Duodenal mucosa (tissue), 2 donors: Measurements from ENCODE around the gene DYNLT1.

Experiments used
- H3K27ac ChIP-seq: one replicate; pipeline ENCODE4 v1.7.0; 2013; ENCODE audit warnings: low read depth, low read length
- H3K27me3 ChIP-seq, 2 donors: one replicate each; pipeline ENCODE4 v1.7.0; 2013; ENCODE audit warnings: low read length in 2 of 2, control low read depth in 1 of 2; ENCODE audit not compliant: insufficient read depth in 2 of 2, control insufficient read depth in 1 of 2
- H3K36me3 ChIP-seq, 2 donors: one replicate each; pipeline ENCODE4 v1.7.0; 2013; ENCODE audit warnings: low read length in 2 of 2, control low read depth in 1 of 2; ENCODE audit not compliant: insufficient read depth in 2 of 2, control insufficient read depth in 1 of 2
- H3K4me1 ChIP-seq, 2 donors: one replicate each; pipeline ENCODE4 v1.7.0; 2013; ENCODE audit warnings: low read length in 2 of 2, control low read depth in 1 of 2; ENCODE audit not compliant: insufficient read depth in 2 of 2, control insufficient read depth in 1 of 2
- H3K4me3 ChIP-seq, 2 donors: one replicate each; pipeline ENCODE4 v1.7.0; 2013; ENCODE audit warnings: low read length in 2 of 2, low read depth in 1 of 2
- H3K9ac ChIP-seq, 2 donors: one replicate each; pipeline ENCODE4 v1.7.0; 2013; ENCODE audit warnings: low read length in 2 of 2, low read depth in 1 of 2
- H3K9me3 ChIP-seq, 2 donors: one replicate each; pipeline ENCODE4 v1.7.0; 2013; ENCODE audit warnings: low read length in 2 of 2, control low read depth in 1 of 2; ENCODE audit not compliant: control insufficient read depth in 1 of 2

Gene DYNLT1

GRCh38 chr6:158644231-158645063 is at the start of gene DYNLT1:
TSS of gene DYNLT1 (minus strand) at chr6:158644743. CDS start at chr6:158644708, 35 bp downstream.
- peak within 1 kb of the TSS; percentile 96 for H3K27ac ChIP-seq
- no peaks in the 10 kb centered on the region for H3K9me3 ChIP-seq
- peaks cover 4 to 13% of the 10 kb centered on the region in 2 donors for H3K36me3 ChIP-seq
- no peaks in the 10 kb centered on the region for H3K27me3 ChIP-seq
- H3K4me3 ChIP-seq: peak within 1 kb of the TSS; percentile 85 to 87
- peak within 1 kb of the TSS; percentile 91 to 94 for H3K9ac ChIP-seq
- H3K4me1 ChIP-seq: peaks cover 34 to 38% of the 10 kb centered on the region in 2 donors

- no peaks in the 10 kb centered on the region for H3K27me3 ChIP-seq
- H3K36me3 ChIP-seq: no peaks in the 10 kb centered on the region
- H3K9me3 ChIP-seq: no peaks in the 10 kb centered on the region
- no peak overlapping the region for H3K27ac ChIP-seq
- H3K9ac ChIP-seq: no peak overlapping the region
- no peak overlapping the region for H3K4me3 ChIP-seq
- H3K4me1 ChIP-seq: peaks cover 10 to 23% of the 10 kb centered on the region in 2 donors
Measured at GRCh38 chr6:158688860-158689259, 44.3 kb upstream of the DYNLT1 start.

- no peak overlapping the region for H3K27ac ChIP-seq
Measured at GRCh38 chr6:158687506-158687905, 43.0 kb upstream of the DYNLT1 start.

GRCh38 chr6:158686791-158687381 is 42.3 kb upstream of the DYNLT1 start:
- H3K4me1 ChIP-seq: peaks cover 10 to 17% of the 10 kb centered on the region in 2 donors
- peak overlapping the region in 1 of 2 donors; percentile 13 for H3K4me3 ChIP-seq
- peak overlapping the region in 1 of 2 donors; percentile 2 for H3K9ac ChIP-seq
- no peaks in the 10 kb centered on the region for H3K36me3 ChIP-seq
- H3K27ac ChIP-seq: peak overlapping the region; percentile 35
- H3K9me3 ChIP-seq: no peaks in the 10 kb centered on the region
- H3K27me3 ChIP-seq: no peaks in the 10 kb centered on the region

More at GRCh38 chr6:158687506-158687905, 43.0 kb upstream of the DYNLT1 start:
- Histone ChIP-seq H3K27me3 (no peaks in the 10 kb centered on the region), H3K9me3 (no peaks in the 10 kb centered on the region), H3K4me1 (peaks cover 10 to 17% of the 10 kb centered on the region in 2 donors), H3K4me3 (peak overlapping the region in 1 of 2 donors; percentile 13), H3K36me3 (no peaks in the 10 kb centered on the region), H3K9ac (no peak overlapping the region)

- H3K27ac ChIP-seq: no peak overlapping the region
- peak overlapping the region in 1 of 2 donors; percentile 2 for H3K9ac ChIP-seq
- peaks cover 10 to 17% of the 10 kb centered on the region in 2 donors for H3K4me1 ChIP-seq
- H3K9me3 ChIP-seq: no peaks in the 10 kb centered on the region
- no peak overlapping the region for H3K4me3 ChIP-seq
- no peaks in the 10 kb centered on the region for H3K27me3 ChIP-seq
- H3K36me3 ChIP-seq: no peaks in the 10 kb centered on the region
Measured at GRCh38 chr6:158686311-158686710, 41.8 kb upstream of the DYNLT1 start.

GRCh38 chr6:158684745-158685324 is 40.3 kb upstream of the DYNLT1 start:
- no peaks in the 10 kb centered on the region for H3K9me3 ChIP-seq
- no peak overlapping the region for H3K27ac ChIP-seq
- H3K9ac ChIP-seq: no peak overlapping the region
- H3K4me1 ChIP-seq: peaks cover 10 to 17% of the 10 kb centered on the region in 2 donors
- H3K27me3 ChIP-seq: no peaks in the 10 kb centered on the region
- no peak overlapping the region for H3K4me3 ChIP-seq
- no peaks in the 10 kb centered on the region for H3K36me3 ChIP-seq

- peaks cover 10 to 17% of the 10 kb centered on the region in 2 donors for H3K4me1 ChIP-seq
- H3K9me3 ChIP-seq: no peaks in the 10 kb centered on the region
- no peaks in the 10 kb centered on the region for H3K36me3 ChIP-seq
- no peak overlapping the region for H3K27ac ChIP-seq
- no peak overlapping the region for H3K9ac ChIP-seq
- no peak overlapping the region for H3K4me3 ChIP-seq
- no peaks in the 10 kb centered on the region for H3K27me3 ChIP-seq
Measured at GRCh38 chr6:158684311-158684710, 39.8 kb upstream of the DYNLT1 start.

GRCh38 chr6:158680481-158680880 is 35.9 kb upstream of the DYNLT1 start:
- Histone ChIP-seq H3K9me3 (no peaks in the 10 kb centered on the region), H3K36me3 (no peaks in the 10 kb centered on the region), H3K4me3 (no peak overlapping the region), H3K27me3 (no peaks in the 10 kb centered on the region), H3K9ac (no peak overlapping the region), H3K4me1 (peaks cover 0 to 3% of the 10 kb centered on the region in 2 donors), H3K27ac (no peak overlapping the region)

- Histone ChIP-seq H3K27me3 (no peaks in the 10 kb centered on the region), H3K27ac (no peak overlapping the region), H3K36me3 (no peaks in the 10 kb centered on the region), H3K9me3 (no peaks in the 10 kb centered on the region), H3K9ac (no peak overlapping the region), H3K4me3 (no peak overlapping the region), H3K4me1 (peaks cover 0 to 3% of the 10 kb centered on the region in 2 donors)
Measured at GRCh38 chr6:158680015-158680414, 35.5 kb upstream of the DYNLT1 start.
